ENCODE measurements around the gene TAF4.

TAF4 gene

GRCh38 chr20:62021793-62022385, 43.8 kb downstream of the TAF4 start:
- no peak for DNase-seq (ENCODE audit: low read depth in 2 of 2)

GRCh38 chr20:62020935-62021701, 44.6 kb downstream of the TAF4 start:
- no peak for DNase-seq (ENCODE audit: low read depth in 2 of 2)

- DNase-seq (ENCODE audit: low read depth in 2 of 2), result no peak
Observed at GRCh38 chr20:62019881-62020492, 45.7 kb downstream of the TAF4 start.

DNA sequence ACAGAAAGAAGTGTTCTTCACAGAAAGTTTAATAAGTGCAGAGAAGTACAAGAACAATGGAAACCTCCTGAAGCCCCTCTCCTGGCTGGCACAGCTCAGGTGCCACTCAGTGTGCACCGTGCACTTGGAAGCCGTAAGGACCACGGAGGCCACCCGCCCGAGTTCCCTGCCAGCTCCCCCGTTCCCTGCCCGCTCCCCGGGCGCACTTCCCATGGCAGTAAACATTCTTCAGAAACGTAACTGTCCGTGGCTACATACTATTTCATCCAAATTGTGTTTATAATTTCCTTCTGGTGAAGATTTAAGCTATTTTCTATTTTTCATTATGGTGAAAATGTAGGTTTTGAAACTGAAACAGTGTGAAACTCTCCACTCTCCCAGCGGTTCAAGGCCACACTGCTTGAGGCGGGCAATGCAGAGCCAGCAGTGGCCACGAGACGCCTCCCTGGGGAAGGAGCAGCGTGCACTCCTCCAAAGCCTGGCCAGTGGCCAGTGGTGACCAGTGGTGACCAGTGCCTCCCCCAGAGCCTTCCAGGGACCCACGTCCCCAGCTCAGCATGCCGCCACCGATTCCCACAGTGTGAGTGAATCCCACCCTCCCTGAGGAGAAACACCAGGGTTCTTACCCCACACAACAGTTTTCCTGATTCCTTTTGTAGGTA, 46.4 kb downstream of the TAF4 start:
- no peak for DNase-seq (ENCODE audit: low read depth in 2 of 2)

DNA sequence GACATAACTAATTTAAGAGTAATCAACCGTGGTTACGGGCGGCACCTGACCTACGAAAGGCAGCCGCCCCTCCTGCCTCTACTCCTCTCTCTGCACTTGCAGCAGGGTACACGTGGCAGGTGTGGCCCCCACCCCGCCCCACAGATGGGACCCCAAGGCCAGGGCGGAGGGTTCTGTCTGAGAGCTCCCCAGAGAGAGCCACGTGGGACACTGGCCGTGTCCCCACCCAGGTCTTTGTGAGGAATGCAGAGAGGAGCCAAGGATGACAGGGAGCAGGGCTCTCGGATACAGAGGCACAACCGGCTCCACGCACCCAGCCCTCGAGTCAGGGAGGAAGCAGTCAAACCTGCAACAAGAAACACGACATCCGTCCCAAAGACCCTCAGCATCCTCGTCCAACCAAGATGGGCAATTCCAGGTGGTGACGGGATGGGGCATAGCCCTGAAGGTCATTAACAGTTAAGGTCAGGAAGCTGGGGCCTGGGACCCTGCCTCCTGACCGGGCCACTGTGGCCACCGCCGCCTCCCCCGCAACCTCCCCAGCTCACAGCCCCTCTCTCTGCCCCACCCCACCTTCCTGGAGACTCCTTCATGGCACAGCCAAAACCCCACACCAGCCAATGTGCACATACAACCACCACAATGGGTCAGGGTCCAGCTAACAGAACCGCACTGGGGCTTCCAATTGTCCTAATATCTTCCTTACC, 47.1 kb downstream of the TAF4 start:
- no peak for DNase-seq (ENCODE audit: low read depth in 2 of 2)

GRCh38 chr20:62015540-62016288, 50.0 kb downstream of the TAF4 start:
- DNase-seq (ENCODE audit: low read depth in 2 of 2), result no peak

GRCh38 chr20:62014889-62015537, 50.7 kb downstream of the TAF4 start:
- no peak for DNase-seq (ENCODE audit: low read depth in 2 of 2)

- DNase-seq (ENCODE audit: low read depth in 2 of 2), result no peak
Observed at GRCh38 chr20:62014488-62014775, 51.2 kb downstream of the TAF4 start.

DNA sequence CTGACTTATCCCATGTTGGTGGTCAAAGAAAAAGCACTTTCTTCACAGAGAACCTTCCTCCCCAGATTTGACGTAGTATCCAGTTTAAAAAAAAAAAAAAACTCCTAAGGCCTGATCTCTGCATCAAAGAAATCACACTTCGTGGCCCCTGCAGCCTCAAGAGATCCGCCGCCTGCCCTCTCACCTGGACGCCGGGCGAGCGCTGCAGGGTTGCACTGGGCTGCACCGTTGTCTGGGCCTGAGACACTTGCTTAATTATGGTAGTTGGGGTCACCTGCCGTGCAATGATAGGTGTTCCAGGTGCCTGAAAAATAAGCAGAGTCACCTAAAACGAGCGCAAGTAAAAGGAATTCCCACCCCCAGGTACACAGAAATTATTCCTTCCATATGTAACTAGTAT, 53.0 kb downstream of the TAF4 start:
- DNase-seq (ENCODE audit: low read depth in 2 of 2), result no peak

DNA sequence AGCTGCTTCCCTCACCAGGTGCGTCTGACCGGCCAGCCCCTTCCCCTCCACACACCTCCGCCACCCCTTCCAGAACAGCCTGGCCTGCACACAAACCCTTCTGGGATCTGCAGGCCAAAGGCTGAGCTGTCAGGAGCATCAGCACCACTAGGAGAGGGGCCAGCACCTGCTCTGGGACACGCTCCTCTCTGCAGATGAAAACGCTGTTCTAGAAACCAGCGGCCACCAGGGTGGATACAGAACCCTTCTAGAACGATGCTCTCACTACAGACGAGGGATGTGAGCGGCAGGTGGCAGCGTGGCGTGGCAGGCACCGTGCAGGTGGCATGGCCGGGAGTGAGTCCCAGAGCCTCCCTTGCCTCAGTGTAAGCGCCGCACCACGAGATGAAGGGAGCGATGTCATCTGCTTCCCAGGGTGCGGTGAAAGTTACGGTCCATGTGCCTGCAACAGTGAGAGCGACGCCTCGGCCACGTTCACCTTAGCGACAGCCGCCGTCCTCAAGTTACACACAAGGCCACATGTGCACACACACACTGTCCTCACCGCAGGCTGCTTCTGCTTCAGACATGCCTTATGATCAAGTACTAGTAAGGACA, 53.6 kb downstream of the TAF4 start:
- no peak for DNase-seq (ENCODE audit: low read depth in 2 of 2)

DNA sequence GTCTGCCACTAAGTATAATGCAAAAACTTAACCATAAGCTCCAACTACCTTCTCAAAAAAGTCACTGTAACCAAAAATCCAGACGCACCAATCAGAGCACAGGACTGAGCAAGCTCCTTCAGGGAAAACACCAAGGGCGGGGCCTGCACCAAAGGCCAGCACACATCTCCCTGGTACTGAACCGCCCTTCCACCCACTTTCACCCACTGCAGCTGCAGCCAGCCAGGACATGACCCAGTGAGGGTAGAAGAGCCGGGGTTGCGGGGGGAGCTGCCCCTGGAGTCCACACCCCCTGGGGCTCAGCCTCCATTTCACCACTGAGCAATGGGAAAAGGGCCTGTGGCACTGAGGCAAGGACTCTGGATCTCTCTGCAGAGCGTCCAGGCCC, 54.3 kb downstream of the TAF4 start:
- DNase-seq (ENCODE audit: low read depth in 2 of 2), result no peak

DNA sequence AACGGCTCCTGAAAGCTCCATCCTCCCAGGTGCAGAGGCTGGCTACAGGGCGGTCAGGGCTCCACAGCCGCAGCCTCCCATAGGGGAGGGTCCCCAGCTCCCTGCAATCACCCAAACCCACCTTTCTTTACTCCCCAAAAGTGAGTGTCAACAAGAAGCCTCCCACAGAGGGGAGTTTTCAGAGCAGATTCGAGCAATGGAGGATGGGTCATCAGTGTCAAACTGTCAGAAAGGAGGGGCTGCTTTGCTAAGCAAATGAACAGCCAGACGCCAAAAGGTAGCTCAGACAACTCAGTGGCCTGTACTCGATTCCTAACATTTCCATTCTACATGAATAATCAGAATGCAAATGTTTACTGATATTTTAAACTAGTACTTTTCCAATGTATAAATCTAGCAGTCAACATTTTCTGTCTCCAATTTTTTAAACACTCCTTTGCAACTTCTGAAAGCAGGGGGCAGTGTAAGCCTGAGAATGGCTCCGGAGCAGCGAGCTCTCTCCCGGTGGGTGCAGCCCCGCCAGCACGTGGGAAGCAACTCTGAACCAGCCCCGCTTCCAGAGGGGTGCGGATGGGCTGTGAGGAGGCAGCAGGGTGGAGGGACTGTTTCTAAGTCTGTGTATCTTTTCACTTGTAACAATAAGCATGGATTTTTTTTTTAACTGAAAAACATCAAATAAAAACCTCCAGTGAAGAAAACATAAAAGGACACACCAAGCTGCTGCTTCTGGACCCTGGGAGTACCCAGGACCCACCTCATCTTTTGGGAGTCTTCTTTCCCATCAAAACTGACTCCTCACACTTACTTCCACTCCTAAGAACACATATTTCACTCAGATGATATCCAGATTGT, 54.9 kb downstream of the TAF4 start:
- DNase-seq (ENCODE audit: low read depth in 2 of 2), result peak; percentile 32 to 47

GRCh38 chr20:62009869-62010445, 55.7 kb downstream of the TAF4 start:
- no peak for DNase-seq (ENCODE audit: low read depth in 2 of 2)

GRCh38 chr20:62009322-62009721, 56.4 kb downstream of the TAF4 start:
- no peak for DNase-seq (ENCODE audit: low read depth in 2 of 2)

DNA sequence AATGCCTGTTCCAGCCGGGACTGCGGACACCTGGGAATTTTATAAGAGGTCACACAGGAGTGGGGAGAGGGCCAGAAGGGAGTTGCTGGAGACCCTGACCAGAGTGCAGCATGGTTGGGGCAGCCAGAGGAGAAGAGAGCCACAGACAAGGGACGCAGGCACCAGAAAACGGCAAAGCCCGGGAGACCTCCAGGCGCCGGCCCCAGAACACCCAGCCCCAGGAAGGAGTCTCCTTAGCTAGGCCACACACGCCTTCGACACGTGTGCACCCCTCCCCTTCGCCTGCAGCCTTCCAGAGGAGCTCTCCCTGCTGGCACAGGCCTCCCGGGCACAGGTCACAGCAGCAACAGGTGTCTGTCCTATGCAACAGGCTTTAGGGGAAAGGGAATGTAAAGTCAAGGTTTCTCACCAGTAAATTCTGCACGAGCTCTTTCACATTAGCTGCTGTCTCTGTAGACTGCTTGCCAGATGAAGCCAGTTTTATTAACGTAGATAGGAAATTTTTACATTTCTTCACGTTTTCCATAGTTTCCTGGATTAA, 57.0 kb downstream of the TAF4 start:
- no peak for DNase-seq (ENCODE audit: low read depth in 2 of 2)

DNA sequence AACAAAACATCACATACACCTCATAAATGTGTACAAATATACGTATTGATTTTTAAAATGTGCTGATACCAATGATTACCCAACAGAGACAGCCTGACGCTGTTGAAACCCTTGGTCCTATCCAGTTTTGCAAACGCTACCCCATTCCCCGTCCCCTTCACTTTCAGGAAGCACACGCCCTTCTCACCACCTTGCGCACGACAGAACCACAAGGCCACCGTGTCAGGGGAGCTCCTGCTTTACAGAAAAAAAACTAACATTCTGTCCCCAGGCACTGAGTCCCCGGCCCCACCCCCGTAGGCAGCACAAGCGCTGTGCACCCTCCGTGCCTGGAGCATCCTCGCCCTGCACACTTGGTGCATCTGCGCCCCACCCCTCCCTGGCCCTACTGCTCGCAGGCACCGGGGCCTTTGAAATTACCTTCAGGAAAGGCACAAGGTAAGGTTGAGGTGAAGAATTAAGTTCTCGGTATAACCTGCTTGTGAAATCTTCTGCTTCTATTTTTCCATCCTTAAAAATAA, 58.5 kb downstream of the TAF4 start:
- no peak for DNase-seq (ENCODE audit: low read depth in 2 of 2)

GRCh38 chr20:62006482-62006881, 59.2 kb downstream of the TAF4 start:
- DNase-seq (ENCODE audit: low read depth in 2 of 2), result no peak

- DNase-seq (ENCODE audit: low read depth in 2 of 2), result no peak
Observed at GRCh38 chr20:62004614-62005013, 61.1 kb downstream of the TAF4 start.
